LNCaP clone FGC (cell line): ENCODE measurements around the gene TMOD1.
"Not testable (repeated sequence)": the region's sequence is repeated elsewhere in the genome, so short reads cannot be mapped to it uniquely, and the experiment has no call there.

Source experiments
- DNase-seq: peaks from one replicate; pipeline ENCODE4 v3.0.0-alpha.2; 2011; ENCODE audit warnings: low read depth
- H3K4me3 ChIP-seq: 2 replicates; pipeline ENCODE4 v1.5.1; 2011; ENCODE audit warnings: mild to moderate bottlenecking, low read depth, low read length, control low read depth
- TF ChIP-seq, protein P1 (sequence below): IDR thresholded peaks from 2 replicates; pipeline ENCODE4 v1.5.1; 2012; ENCODE audit warnings: mild to moderate bottlenecking; ENCODE audit not compliant: control insufficient read depth, insufficient read depth; ENCODE audit errors: extremely low read depth

TMOD1 gene

DNA sequence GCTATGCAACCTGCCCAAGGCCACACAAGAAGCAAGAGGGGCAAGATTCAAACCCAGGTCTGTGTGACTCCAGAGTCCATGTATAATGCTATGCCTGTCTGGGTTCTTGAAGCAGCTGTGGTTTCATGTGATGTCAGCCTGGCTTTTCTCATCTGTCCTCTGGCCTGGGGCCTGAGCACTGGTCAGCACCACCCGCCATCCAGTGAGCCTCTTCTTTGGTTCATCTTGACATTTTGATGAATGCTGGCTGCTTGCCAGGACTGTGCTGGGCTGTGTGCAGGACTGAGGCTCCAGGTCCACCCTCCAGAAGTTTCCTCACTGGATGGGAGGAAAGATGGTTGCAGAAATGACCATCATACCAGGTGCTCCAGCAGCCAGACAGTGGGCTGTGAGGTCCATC is 70.2 kb downstream of the TMOD1 start:
- TF ChIP-seq, protein P1, sequence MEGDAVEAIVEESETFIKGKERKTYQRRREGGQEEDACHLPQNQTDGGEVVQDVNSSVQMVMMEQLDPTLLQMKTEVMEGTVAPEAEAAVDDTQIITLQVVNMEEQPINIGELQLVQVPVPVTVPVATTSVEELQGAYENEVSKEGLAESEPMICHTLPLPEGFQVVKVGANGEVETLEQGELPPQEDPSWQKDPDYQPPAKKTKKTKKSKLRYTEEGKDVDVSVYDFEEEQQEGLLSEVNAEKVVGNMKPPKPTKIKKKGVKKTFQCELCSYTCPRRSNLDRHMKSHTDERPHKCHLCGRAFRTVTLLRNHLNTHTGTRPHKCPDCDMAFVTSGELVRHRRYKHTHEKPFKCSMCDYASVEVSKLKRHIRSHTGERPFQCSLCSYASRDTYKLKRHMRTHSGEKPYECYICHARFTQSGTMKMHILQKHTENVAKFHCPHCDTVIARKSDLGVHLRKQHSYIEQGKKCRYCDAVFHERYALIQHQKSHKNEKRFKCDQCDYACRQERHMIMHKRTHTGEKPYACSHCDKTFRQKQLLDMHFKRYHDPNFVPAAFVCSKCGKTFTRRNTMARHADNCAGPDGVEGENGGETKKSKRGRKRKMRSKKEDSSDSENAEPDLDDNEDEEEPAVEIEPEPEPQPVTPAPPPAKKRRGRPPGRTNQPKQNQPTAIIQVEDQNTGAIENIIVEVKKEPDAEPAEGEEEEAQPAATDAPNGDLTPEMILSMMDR = no peak
- DNase-seq = no peak
- H3K4me3 ChIP-seq = no peak overlapping the region

DNA sequence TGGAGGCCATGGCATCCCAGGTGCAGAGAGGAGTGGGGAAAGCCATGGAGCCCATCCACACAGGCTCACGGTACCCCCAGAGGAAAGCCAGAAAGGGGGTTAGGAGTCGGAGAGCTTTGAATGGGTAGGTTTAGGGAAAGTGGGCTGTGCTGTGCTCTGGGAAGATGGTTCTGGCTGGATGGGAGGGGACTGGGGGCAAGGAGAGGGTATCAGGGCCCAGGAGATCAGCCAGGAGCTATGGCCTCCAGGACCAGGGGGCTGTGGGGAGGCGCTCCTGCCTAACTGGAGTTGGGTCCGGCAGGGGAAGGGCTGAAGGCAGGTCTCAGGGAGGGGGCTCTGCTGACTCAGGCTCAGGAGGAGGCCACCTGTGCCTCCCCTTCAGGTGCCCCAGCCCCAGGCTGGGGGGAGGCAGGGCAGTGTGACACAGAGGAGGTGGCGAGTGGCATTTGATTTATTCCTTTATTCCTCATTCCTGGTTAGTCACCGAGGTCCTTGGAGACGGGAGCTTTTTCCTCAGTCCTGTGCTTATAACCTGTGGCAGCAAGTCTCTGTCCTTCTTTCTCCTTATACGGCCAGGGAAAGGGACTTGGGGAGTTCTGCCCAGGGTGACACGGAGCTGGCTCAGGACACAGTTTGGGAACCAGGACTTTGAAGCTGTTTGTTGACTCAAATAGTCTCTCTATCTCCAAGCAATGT is 70.9 kb downstream of the TMOD1 start:
- TF ChIP-seq, protein P1 = no peak
- H3K4me3 ChIP-seq = no peak overlapping the region
- DNase-seq = no peak

DNA sequence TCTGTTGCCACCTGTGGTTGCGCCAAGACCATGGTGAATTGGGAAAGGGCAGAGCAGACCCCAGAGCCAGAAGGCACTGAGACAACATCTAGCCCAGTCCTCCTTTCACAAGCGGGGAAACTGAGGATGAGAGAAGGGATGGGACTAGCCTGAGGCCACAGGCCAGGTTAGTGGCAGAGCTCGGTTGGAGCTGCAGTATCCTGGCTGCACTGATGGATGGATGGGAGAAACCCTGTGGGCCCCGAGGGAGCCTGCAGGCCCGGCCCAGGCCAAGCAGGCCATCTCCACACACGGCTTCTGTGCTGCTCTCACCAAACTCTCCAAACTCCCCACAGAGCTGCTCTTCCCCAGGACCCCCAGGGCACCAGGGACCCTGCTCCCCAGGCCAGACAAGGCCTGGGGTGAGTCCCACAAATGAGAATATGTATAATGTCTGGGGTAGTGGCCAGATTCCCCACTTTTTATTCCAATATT is 71.5 kb downstream of the TMOD1 start:
- H3K4me3 ChIP-seq = no peak overlapping the region
- no peak for DNase-seq
- TF ChIP-seq, protein P1 = no peak

DNA sequence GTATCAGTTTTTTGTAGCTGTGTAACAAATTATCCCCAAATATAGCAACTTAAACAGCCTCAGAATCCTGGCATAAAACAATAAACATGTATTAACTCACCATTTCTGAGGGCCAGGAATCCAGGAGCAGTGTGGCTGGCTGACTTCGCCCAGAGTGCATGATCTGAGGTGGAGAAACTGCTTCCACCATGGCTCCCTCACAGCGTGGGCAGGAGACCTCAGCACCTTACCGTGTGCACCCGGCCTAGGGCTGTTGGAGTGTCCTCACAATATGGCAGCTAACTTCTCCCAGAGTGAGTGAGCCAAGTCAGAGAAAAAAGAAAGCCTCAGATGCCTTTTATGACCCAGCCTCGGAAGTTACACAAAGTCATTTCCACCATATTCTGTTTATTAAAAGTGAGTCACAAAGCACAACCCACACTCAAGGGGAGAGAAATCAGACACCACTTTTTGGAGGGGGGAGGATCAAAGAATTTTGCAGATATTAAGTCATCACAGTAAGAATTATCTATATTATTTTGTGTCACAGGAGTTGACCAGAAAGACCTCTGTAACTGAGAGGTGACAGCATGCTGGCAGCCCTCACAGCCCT is 72.1 kb downstream of the TMOD1 start:
- no peak for DNase-seq
- H3K4me3 ChIP-seq = no peak overlapping the region
- TF ChIP-seq, protein P1 = no peak

DNA sequence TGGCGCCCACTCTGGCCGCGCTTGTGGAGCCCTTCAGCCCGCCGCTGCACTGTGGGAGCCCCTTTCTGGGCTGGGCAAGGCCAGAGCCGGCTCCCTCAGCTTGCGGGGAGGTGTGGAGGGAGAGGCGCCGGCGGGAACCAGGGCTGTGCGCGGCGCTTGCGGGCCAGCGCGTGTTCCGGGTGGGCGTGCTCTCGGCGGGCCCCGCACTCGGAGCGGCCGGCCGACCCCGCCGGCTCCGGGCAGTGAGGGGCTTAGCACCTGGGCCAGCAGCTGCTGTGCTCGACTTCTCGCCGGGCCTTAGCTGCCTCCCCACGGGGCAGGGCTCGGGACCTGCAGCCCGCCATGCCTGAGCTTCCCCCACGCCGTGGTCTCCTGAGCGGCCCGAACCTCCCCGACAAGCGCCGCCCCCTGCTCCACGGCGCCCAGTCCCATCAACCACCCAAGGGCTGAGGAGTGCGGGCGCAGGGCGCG is 72.7 kb downstream of the TMOD1 start:
- DNase-seq, H3K4me3 ChIP-seq: not testable (repeated sequence)

DNA sequence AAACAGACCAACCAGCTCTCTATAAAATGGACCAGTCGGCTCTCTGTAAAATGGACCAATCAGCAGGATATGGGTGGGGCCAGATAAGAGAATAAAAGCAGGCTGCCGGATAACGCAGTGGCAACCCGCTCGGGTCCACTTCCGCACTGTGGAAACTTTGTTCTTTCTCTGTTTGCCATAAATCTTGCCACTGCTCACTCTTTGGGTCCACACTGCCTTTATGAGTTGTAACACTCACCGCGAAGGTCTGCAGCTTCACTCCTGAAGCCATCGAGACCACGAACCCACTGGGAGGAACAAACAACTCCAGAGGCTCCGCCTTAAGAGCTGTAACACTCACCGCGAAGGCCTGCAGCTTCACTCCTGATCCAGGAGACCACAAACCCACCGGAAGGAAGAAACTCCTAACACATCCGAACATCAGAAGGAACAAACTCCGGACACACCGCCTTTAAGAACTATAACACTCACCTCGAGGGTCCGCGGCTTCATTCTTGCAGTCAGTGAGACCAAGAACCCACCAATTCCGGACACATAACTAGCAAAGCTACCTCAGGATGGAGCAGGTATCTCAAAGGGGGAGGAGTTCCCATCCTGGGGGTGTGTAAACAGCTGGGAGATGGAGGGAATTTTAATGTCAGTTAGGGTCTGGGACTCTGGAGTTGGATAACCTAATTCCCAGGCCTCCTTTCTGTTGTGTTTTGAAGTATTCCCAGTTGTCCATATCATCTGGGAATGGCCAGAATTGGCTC is 73.6 kb downstream of the TMOD1 start:
- DNase-seq, H3K4me3 ChIP-seq: not testable (repeated sequence)

DNA sequence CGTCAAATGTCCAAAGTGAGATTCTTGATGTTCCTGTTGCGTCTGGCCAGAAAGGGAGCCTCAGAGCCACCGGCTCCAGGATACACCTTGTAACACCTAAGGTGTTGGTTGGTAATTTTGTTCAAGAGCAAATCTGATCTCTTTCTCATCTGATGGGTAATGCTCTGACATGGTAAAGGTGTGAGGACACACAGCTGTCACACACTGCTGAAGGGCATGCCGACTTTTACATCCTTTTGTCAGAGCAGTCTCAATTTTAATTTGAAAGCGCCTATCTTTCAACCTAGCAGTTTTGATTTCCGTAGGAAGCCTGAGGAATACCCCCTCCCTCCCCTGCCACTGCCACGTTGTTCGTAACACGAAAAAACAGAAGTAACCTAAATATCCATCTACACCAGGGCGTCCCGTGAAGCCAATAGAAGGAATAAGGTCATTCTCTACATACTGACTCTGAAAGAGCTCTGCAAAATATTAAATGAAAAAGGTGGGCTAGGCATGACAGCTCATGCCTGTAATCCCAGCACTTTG is 74.3 kb downstream of the TMOD1 start:
- no peak overlapping the region for H3K4me3 ChIP-seq
- TF ChIP-seq, protein P1 = no peak

More for the DNA sequence above, 74.3 kb downstream of the TMOD1 start:
- no peak for DNase-seq
